Neuronal stem cell (in vitro differentiated cells): ENCODE data around the gene ZNF83.

Experiments used
- DNase-seq: peaks from one replicate; pipeline ENCODE4 v3.0.0-alpha.2; 2013; ENCODE audit warnings: low spot score
- H2AFZ ChIP-seq: one replicate; pipeline ENCODE4 v1.6.1; 2013; ENCODE audit warnings: mild to moderate bottlenecking, low read length, inconsistent platforms
- H2AK5ac ChIP-seq: 2 replicates; pipeline ENCODE4 v1.6.1; 2013; ENCODE audit warnings: low read depth, mild to moderate bottlenecking, inconsistent platforms, low read length, moderate library complexity, mixed read lengths
- H2BK120ac ChIP-seq: 2 replicates; pipeline ENCODE4 v1.6.1; 2013; ENCODE audit warnings: low read depth, mild to moderate bottlenecking, inconsistent platforms, low read length, moderate library complexity, mixed read lengths
- H2BK12ac ChIP-seq: one replicate; pipeline ENCODE4 v1.6.1; 2013; ENCODE audit warnings: low read length, inconsistent platforms
- H2BK15ac ChIP-seq: 2 replicates; pipeline ENCODE4 v1.6.1; 2013; ENCODE audit warnings: mild to moderate bottlenecking, low read length, inconsistent platforms, mixed read lengths
- H2BK5ac ChIP-seq: one replicate; pipeline ENCODE4 v1.6.1; 2013; ENCODE audit warnings: inconsistent platforms, mild to moderate bottlenecking, low read length, moderate library complexity
- H3K14ac ChIP-seq: one replicate; pipeline ENCODE4 v1.6.1; 2013; ENCODE audit warnings: low read length, inconsistent platforms
- H3K18ac ChIP-seq: 2 replicates; pipeline ENCODE4 v1.6.1; 2013; ENCODE audit warnings: low read length, inconsistent platforms
- H3K23ac ChIP-seq: 2 replicates; pipeline ENCODE4 v1.6.1; 2013; ENCODE audit warnings: low read depth, mild to moderate bottlenecking, mixed read lengths, low read length, inconsistent platforms; ENCODE audit not compliant: poor library complexity
- H3K27ac ChIP-seq: replicated peaks from 3 replicates; pipeline ENCODE4 v1.5.1; 2013; ENCODE audit warnings: low read length, inconsistent platforms
- H3K27me3 ChIP-seq, 3 experiments: 2 replicates each; pipeline ENCODE4 v1.6.1; 2013; ENCODE audit warnings: low read length in 3 of 3, mild to moderate bottlenecking in 2 of 3, inconsistent platforms in 1 of 3, low read depth in 1 of 3, mixed read lengths in 1 of 3, moderate library complexity in 1 of 3; ENCODE audit not compliant: control insufficient read depth in 3 of 3, insufficient read depth in 3 of 3
- H3K36me3 ChIP-seq, 2 donors: replicated peaks in 1 of 2; 2 replicates each; pipeline ENCODE4 v1.6.1; 2013; ENCODE audit warnings: low read length in 2 of 2; ENCODE audit not compliant: control insufficient read depth in 2 of 2, insufficient read depth in 2 of 2
- H3K4ac ChIP-seq: 2 replicates; pipeline ENCODE4 v1.6.1; 2013; ENCODE audit warnings: inconsistent platforms, mild to moderate bottlenecking, low read length, moderate library complexity
- H3K4me1 ChIP-seq, 2 donors: 1 replicate in 1 of 2; 2 replicates in 1 of 2; pipeline ENCODE4 v1.6.1; 2013; ENCODE audit warnings: low read length in 2 of 2, low read depth in 1 of 2; ENCODE audit not compliant: control insufficient read depth in 2 of 2, insufficient read depth in 1 of 2
- H3K4me2 ChIP-seq: one replicate; pipeline ENCODE4 v1.6.1; 2013; ENCODE audit warnings: mild to moderate bottlenecking, low read length, inconsistent platforms; ENCODE audit not compliant: insufficient read depth, poor library complexity, severe bottlenecking
- H3K4me3 ChIP-seq, 2 donors: 2 replicates each; pipeline ENCODE4 v1.5.1; 2013; ENCODE audit warnings: low read length in 2 of 2, mild to moderate bottlenecking in 2 of 2, inconsistent platforms in 1 of 2, moderate library complexity in 1 of 2
- H3K79me1 ChIP-seq: one replicate; pipeline ENCODE4 v1.6.1; 2013; ENCODE audit warnings: low read depth, mild to moderate bottlenecking, inconsistent platforms, low read length, moderate library complexity
- H3K9ac ChIP-seq: one replicate; pipeline ENCODE4 v1.6.1; 2013; ENCODE audit warnings: mild to moderate bottlenecking, low read depth, low read length, inconsistent platforms; ENCODE audit not compliant: poor library complexity
- H3K9me3 ChIP-seq, 2 donors: replicated peaks in 1 of 2; 2 replicates each; pipeline versions ENCODE3 to v1.6.1; 2013; ENCODE audit warnings: low read length in 2 of 2, mild to moderate bottlenecking in 2 of 2, inconsistent platforms in 1 of 2, low read depth in 1 of 2, mixed read lengths in 1 of 2, moderate library complexity in 1 of 2; ENCODE audit not compliant: control insufficient read depth in 2 of 2, insufficient read depth in 1 of 2
- H4K8ac ChIP-seq: one replicate; pipeline ENCODE4 v1.6.1; 2013; ENCODE audit warnings: low read depth, mild to moderate bottlenecking, inconsistent platforms, low read length, moderate library complexity
- H4K91ac ChIP-seq: one replicate; pipeline ENCODE4 v1.6.1; 2013; ENCODE audit warnings: low read length, low read depth, mild to moderate bottlenecking, inconsistent platforms; ENCODE audit not compliant: poor library complexity
- WGBS, 2 donors: extraction: QIAGEN DNeasy Blood & Tissue Kit; methylation state at CpG; one replicate each; pipeline ENCODE4 v1.1.7; 2013; ENCODE audit warnings: missing lambda C conversion rate in 2 of 2, mixed read lengths in 1 of 2; ENCODE audit not compliant: insufficient read length in 2 of 2, insufficient replicate concordance in 1 of 2; ENCODE audit errors: extremely low coverage in 2 of 2; 5-methylcytosine and 5-hydroxymethylcytosine counted together

ZNF83 gene

GRCh38 chr19:52665027-52665426 lies 26.9 kb upstream of the ZNF83 start:
- H3K27ac ChIP-seq = peak overlapping the region; percentile 26
- no CpG with 5 or more reads among the region's 4 CpGs for WGBS, 2 donors

GRCh38 chr19:52664461-52664860 lies 26.3 kb upstream of the ZNF83 start:
- H3K9ac ChIP-seq = no peak overlapping the region
- H3K4ac ChIP-seq = no peak overlapping the region
- no peak overlapping the region for H2BK120ac ChIP-seq
- peak overlapping the region; percentile 76 for H3K27ac ChIP-seq
- no CpG with 5 or more reads among the region's 5 CpGs for WGBS, 2 donors
- H3K27me3 ChIP-seq = no peaks in the 10 kb centered on the region
- no peak overlapping the region for H4K91ac ChIP-seq
- H3K36me3 ChIP-seq = peaks cover 5 to 65% of the 10 kb centered on the region in 2 donors
- DNase-seq = peak; percentile 20
- no peak overlapping the region for H3K23ac ChIP-seq
- peaks cover 0 to 15% of the 10 kb centered on the region in 2 donors for H3K9me3 ChIP-seq
- H2AFZ ChIP-seq = no peak overlapping the region
- peak overlapping the region; percentile 45 for H3K18ac ChIP-seq
- H3K14ac ChIP-seq = no peak overlapping the region
- H2AK5ac ChIP-seq = no peak overlapping the region
- no peaks in the 10 kb centered on the region for H3K79me1 ChIP-seq
- no peak overlapping the region for H4K8ac ChIP-seq
- H2BK12ac ChIP-seq = no peak overlapping the region
- H3K4me3 ChIP-seq = no peak overlapping the region
- no peak overlapping the region for H2BK5ac ChIP-seq
- peaks cover 0 to 12% of the 10 kb centered on the region in 2 donors for H3K4me1 ChIP-seq
- peak overlapping the region; percentile 36 for H3K4me2 ChIP-seq
- no peak overlapping the region for H2BK15ac ChIP-seq

More at GRCh38 chr19:52665027-52665426, 26.9 kb upstream of the ZNF83 start:
- Histone ChIP-seq H2BK5ac (no peak overlapping the region), H4K91ac (no peak overlapping the region), H2AFZ (no peak overlapping the region), H3K23ac (no peak overlapping the region), H3K4me2 (no peak overlapping the region), H2BK12ac (no peak overlapping the region), H4K8ac (no peak overlapping the region), H3K9ac (peak overlapping the region; percentile 38), H3K79me1 (no peaks in the 10 kb centered on the region), H3K4ac (no peak overlapping the region), H3K9me3 (peaks cover 0 to 17% of the 10 kb centered on the region in 2 donors), H3K27me3 (no peaks in the 10 kb centered on the region), H3K4me1 (peaks cover 0 to 12% of the 10 kb centered on the region in 2 donors), H2BK120ac (no peak overlapping the region), H3K14ac (no peak overlapping the region), H2AK5ac (no peak overlapping the region), H2BK15ac (no peak overlapping the region), H3K36me3 (peaks cover 4 to 65% of the 10 kb centered on the region in 2 donors), H3K18ac (peak overlapping the region; percentile 81), H3K4me3 (no peak overlapping the region)
- DNase-seq = no peak

GRCh38 chr19:52662631-52663030 lies 24.5 kb upstream of the ZNF83 start:
- no peak overlapping the region for H3K4ac ChIP-seq
- H3K4me3 ChIP-seq = no peak overlapping the region
- H2AK5ac ChIP-seq = no peak overlapping the region
- no peak overlapping the region for H4K8ac ChIP-seq
- peaks cover 0 to 18% of the 10 kb centered on the region in 2 donors for H3K9me3 ChIP-seq
- H2BK5ac ChIP-seq = no peak overlapping the region
- DNase-seq = no peak
- H3K4me1 ChIP-seq = peaks cover 0 to 12% of the 10 kb centered on the region in 2 donors
- no peak overlapping the region for H2AFZ ChIP-seq
- H3K14ac ChIP-seq = no peak overlapping the region
- H3K9ac ChIP-seq = no peak overlapping the region
- H3K23ac ChIP-seq = no peak overlapping the region
- no peaks in the 10 kb centered on the region for H3K79me1 ChIP-seq
- no peak overlapping the region for H3K4me2 ChIP-seq
- no peak overlapping the region for H3K27ac ChIP-seq
- WGBS, 2 donors = no CpG with 5 or more reads among the region's 3 CpGs
- H2BK12ac ChIP-seq = no peak overlapping the region
- H2BK120ac ChIP-seq = no peak overlapping the region
- H3K18ac ChIP-seq = no peak overlapping the region
- H2BK15ac ChIP-seq = no peak overlapping the region
- H3K27me3 ChIP-seq = no peaks in the 10 kb centered on the region
- peaks cover 8 to 79% of the 10 kb centered on the region in 2 donors for H3K36me3 ChIP-seq
- no peak overlapping the region for H4K91ac ChIP-seq

GRCh38 chr19:52660981-52661380 lies 22.8 kb upstream of the ZNF83 start:
- no peak overlapping the region for H3K9ac ChIP-seq
- H3K4ac ChIP-seq = no peak overlapping the region
- DNase-seq = no peak
- peaks cover 0 to 12% of the 10 kb centered on the region in 2 donors for H3K4me1 ChIP-seq
- no peak overlapping the region for H3K18ac ChIP-seq
- no peak overlapping the region for H3K14ac ChIP-seq
- peaks cover 0 to 14% of the 10 kb centered on the region in 2 donors for H3K9me3 ChIP-seq
- no peak overlapping the region for H2AFZ ChIP-seq
- H2BK15ac ChIP-seq = no peak overlapping the region
- H2BK120ac ChIP-seq = no peak overlapping the region
- H2BK12ac ChIP-seq = no peak overlapping the region
- H3K4me3 ChIP-seq = no peak overlapping the region
- H4K8ac ChIP-seq = no peak overlapping the region
- no peak overlapping the region for H3K23ac ChIP-seq
- H3K36me3 ChIP-seq = peaks cover 8 to 86% of the 10 kb centered on the region in 2 donors
- H3K4me2 ChIP-seq = no peak overlapping the region
- no CpG with 5 or more reads among the region's 3 CpGs for WGBS, 2 donors
- H3K27me3 ChIP-seq = no peaks in the 10 kb centered on the region
- no peak overlapping the region for H2AK5ac ChIP-seq
- H3K27ac ChIP-seq = no peak overlapping the region
- no peaks in the 10 kb centered on the region for H3K79me1 ChIP-seq
- H2BK5ac ChIP-seq = no peak overlapping the region
- H4K91ac ChIP-seq = no peak overlapping the region
